ENCODE data around the gene MEMO1.

The MEMO1 gene

DNA sequence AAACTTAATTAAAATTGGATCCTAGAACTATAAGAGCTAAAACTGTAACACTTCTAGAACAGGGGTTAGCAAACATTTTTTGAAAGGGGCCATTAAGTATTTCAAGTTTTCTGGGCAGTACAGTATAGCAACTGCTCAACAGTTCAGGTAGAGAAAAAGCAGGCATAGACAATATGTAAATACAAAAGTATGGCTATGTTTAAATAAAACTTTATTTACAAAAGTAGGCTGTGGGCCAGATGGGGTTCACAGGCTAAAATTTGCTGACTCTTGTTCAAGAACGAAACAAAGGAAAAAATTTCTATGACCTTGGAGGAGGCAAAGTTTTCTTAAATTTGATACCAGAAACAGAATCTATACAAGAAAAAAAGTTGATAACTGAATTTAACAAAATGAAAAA is 114.5 kb downstream of the MEMO1 start:
- TF ChIP-seq, protein P1, sequence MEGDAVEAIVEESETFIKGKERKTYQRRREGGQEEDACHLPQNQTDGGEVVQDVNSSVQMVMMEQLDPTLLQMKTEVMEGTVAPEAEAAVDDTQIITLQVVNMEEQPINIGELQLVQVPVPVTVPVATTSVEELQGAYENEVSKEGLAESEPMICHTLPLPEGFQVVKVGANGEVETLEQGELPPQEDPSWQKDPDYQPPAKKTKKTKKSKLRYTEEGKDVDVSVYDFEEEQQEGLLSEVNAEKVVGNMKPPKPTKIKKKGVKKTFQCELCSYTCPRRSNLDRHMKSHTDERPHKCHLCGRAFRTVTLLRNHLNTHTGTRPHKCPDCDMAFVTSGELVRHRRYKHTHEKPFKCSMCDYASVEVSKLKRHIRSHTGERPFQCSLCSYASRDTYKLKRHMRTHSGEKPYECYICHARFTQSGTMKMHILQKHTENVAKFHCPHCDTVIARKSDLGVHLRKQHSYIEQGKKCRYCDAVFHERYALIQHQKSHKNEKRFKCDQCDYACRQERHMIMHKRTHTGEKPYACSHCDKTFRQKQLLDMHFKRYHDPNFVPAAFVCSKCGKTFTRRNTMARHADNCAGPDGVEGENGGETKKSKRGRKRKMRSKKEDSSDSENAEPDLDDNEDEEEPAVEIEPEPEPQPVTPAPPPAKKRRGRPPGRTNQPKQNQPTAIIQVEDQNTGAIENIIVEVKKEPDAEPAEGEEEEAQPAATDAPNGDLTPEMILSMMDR (IDR thresholded peaks at IDR 0.05; ENCODE audit: low read depth, low read length) = no peak
- H3K4me3 ChIP-seq (ENCODE audit: low read depth, low read length) = no peak overlapping the region
- in situ Hi-C loops (cut with HindIII; ENCODE audit: low sequenced_read_pairs) = no loop called here

DNA sequence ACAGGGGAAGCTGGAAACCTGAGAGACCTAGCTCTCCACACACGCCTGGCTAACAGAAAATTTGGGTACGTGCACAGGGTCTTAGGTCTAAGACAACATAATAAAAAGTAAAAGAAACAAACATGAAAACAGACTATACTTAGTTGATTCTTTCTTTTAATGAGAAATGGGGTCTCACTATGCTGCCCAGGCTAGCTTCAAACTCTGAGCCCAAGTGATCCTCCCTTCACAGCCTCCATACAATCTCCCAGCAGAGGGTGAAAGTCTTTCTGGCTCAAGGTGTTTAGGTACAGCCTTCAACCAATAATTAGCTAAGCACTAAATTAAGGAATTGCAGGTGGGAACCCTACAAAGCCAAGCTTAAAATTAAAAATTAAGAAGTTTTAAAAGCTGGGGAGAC is 116.2 kb downstream of the MEMO1 start:
- H3K4me3 ChIP-seq (ENCODE audit: low read depth, low read length) = no peak overlapping the region

More for the DNA sequence above, 114.5 kb downstream of the MEMO1 start:
- no peak for DNase-seq (ENCODE audit: low read depth, low spot score)

DNA sequence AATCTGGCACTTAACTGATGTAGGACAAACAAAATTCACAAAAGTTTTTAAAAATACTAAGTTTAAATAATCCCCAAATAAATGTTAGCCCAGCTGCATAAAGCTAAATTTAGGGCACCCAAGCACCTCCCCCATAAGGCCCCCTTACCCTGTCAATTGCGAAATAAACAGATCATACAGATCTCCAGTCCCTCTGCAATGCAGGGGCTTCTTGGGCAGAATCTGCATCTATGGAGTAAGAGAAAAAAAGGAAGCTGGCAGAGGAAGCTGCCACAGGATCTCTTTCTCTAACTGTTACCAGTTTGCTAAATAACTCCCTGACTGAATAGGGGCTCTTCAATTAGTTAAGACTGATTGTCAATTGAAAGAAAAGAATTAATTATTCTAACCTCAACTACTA is 117.7 kb downstream of the MEMO1 start:
- TF ChIP-seq, protein P1 (IDR thresholded peaks at IDR 0.05; ENCODE audit: low read depth, low read length) = no peak
- in situ Hi-C loops (cut with HindIII; ENCODE audit: low sequenced_read_pairs) = no loop called here
- H3K4me3 ChIP-seq (ENCODE audit: low read depth, low read length) = no peak overlapping the region
- no peak for DNase-seq (ENCODE audit: low read depth, low spot score)

More for the DNA sequence above, 116.2 kb downstream of the MEMO1 start:
- in situ Hi-C loops (cut with HindIII; ENCODE audit: low sequenced_read_pairs) = no loop called here
- TF ChIP-seq, protein P1 (IDR thresholded peaks at IDR 0.05; ENCODE audit: low read depth, low read length) = no peak
- no peak for DNase-seq (ENCODE audit: low read depth, low spot score)

DNA sequence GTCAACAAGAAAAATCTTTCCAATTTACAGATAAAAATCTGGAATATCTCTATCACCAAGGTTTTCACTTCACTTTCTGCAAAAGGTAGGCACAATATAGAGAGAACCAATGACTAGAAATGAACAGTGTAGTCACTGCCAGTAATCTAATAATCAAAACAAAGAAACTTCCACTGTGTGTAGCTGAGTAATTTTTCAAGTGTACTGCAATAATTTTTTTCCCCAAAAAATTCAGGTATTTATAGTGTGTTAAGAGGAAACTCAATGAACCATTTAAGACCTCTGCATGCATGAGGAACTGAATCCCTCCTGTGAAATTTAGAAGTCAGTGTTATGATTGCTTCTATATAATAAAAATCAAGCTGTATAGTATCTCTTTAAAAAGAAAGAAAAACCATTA is 121.8 kb downstream of the MEMO1 start:
- TF ChIP-seq, protein P1 (IDR thresholded peaks at IDR 0.05; ENCODE audit: low read depth, low read length) = no peak
- DNase-seq (ENCODE audit: low read depth, low spot score) = no peak
- no peak overlapping the region for H3K4me3 ChIP-seq (ENCODE audit: low read depth, low read length)
- in situ Hi-C loops (cut with HindIII; ENCODE audit: low sequenced_read_pairs) = no loop called here

DNA sequence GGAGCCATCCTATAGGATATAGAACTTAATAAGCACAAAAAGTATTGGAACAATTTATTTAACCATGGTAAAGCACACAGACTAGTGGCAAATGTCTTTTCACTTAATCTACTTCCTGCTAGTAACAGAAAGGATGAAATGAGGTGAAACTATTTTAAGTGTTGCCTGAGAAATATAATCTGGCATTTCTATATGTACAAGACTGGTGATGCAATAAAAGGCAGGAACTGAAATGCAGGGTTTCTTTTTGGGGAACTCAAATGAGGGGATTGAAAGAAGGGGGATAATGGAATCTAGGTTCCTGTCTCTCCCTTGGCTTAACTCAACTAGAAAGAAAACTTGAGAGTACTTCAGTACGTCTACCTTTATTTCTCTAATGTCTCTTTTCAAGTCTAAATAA is 122.3 kb downstream of the MEMO1 start:
- TF ChIP-seq, protein P1 (IDR thresholded peaks at IDR 0.05; ENCODE audit: low read depth, low read length) = no peak
- H3K4me3 ChIP-seq (ENCODE audit: low read depth, low read length) = no peak overlapping the region
- DNase-seq (ENCODE audit: low read depth, low spot score) = no peak
- in situ Hi-C loops (cut with HindIII; ENCODE audit: low sequenced_read_pairs) = no loop called here

DNA sequence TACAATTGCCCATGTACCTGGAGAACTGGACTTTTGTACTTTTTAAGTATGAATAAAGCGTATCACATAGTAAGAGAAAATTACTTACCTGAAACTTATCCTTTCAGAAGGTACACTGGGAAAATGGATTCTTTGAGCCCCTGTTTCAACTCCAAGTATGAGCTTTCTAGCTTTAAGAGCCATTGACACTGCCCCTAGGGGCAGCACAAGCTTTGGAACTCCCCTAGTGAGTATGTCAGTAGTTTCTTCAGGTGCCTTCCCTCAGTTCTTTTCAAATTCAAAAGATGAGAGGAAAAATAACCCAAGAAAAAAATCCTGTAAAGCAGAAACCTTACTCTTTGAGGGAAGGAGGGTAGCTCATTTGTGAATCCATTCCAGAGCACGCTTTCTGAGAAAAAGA is 124.1 kb downstream of the MEMO1 start:
- no peak overlapping the region for H3K4me3 ChIP-seq (ENCODE audit: low read depth, low read length)
- no peak for DNase-seq (ENCODE audit: low read depth, low spot score)
- TF ChIP-seq, protein P1 (IDR thresholded peaks at IDR 0.05; ENCODE audit: low read depth, low read length) = peak; percentile 44
- in situ Hi-C loops (cut with HindIII; ENCODE audit: low sequenced_read_pairs) = no loop called here

DNA sequence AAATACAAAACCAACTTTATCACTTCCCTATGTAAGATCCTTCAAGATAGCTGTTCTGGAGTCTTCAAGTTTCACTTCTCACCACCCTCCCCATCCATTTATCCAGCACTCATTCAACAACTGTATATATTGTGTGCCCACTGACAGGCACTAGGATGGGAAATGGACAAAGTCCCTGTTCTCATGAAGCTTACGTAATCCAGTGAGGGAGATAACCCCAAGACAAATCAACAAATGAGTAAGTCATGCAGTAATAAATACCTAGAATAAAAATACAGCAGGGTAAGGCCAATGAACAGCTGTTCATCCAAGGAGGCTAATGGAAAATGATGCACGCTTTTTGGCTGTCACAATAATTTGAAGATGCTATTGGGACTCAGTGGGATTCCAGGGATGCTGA is 133.8 kb downstream of the MEMO1 start:
- no peak overlapping the region for H3K4me3 ChIP-seq (ENCODE audit: low read depth, low read length)
- no peak for DNase-seq (ENCODE audit: low read depth, low spot score)
- in situ Hi-C loops (cut with HindIII; ENCODE audit: low sequenced_read_pairs) = no loop called here
- TF ChIP-seq, protein P1 (IDR thresholded peaks at IDR 0.05; ENCODE audit: low read depth, low read length) = no peak
